Lung (tissue), 12 donors: ENCODE data around the gene TLE4. TPM values are rescaled to one million over a fixed set of nuclear protein-coding genes. Genes with fewer than 3 reads are reported as not detected.
"Not testable (repeated sequence)": the region's sequence is repeated elsewhere in the genome, so short reads cannot be mapped to it uniquely, and the experiment has no call there.

Experiments used
- ATAC-seq: fragments of 200-7000 bp; cut with Tn5 transposase; one replicate; pipeline ENCODE4 v1.9.1; 2020; ENCODE audit warnings: moderate number of reproducible peaks; ENCODE audit not compliant: insufficient read depth, low FRiP score
- DNase-seq, 3 donors: peaks; one replicate each; pipeline ENCODE4 v3.0.0-alpha.2; 2013 to 2017
- H3K27ac ChIP-seq, 2 donors: one replicate each; pipeline ENCODE4 v1.5.1; 2013; ENCODE audit warnings: mild to moderate bottlenecking in 2 of 2, moderate library complexity in 2 of 2, control low read depth in 1 of 2, inconsistent platforms in 1 of 2, low read depth in 1 of 2, low read length in 1 of 2
- H3K27me3 ChIP-seq, 3 donors: one replicate each; pipeline ENCODE4 v1.5.1; 2013; ENCODE audit warnings: low read length in 2 of 3; ENCODE audit not compliant: control insufficient read depth in 3 of 3, insufficient read depth in 3 of 3
- H3K36me3 ChIP-seq, 4 donors: one replicate each; pipeline ENCODE4 v1.5.1; 2013; ENCODE audit warnings: low read length in 4 of 4, mild to moderate bottlenecking in 1 of 4, moderate library complexity in 1 of 4; ENCODE audit not compliant: control insufficient read depth in 4 of 4, insufficient read depth in 4 of 4
- H3K4me1 ChIP-seq, 5 donors: one replicate each; pipeline ENCODE4 v1.5.1; 2013; ENCODE audit warnings: low read length in 5 of 5, mild to moderate bottlenecking in 2 of 5, moderate library complexity in 1 of 5; ENCODE audit not compliant: control insufficient read depth in 5 of 5, insufficient read depth in 5 of 5
- H3K4me3 ChIP-seq: one replicate; pipeline ENCODE4 v1.5.1; 2013; ENCODE audit warnings: mild to moderate bottlenecking, control low read depth, moderate library complexity
- H3K9ac ChIP-seq, 2 donors: one replicate each; pipeline ENCODE4 v1.5.1; 2013; ENCODE audit warnings: low read length in 2 of 2, control low read depth in 1 of 2; ENCODE audit not compliant: insufficient read depth in 1 of 2
- H3K9me3 ChIP-seq, 4 donors: one replicate each; pipeline ENCODE4 v1.5.1; 2013; ENCODE audit warnings: low read length in 3 of 4, mild to moderate bottlenecking in 1 of 4, moderate library complexity in 1 of 4; ENCODE audit not compliant: control insufficient read depth in 4 of 4, insufficient read depth in 3 of 4
- CTCF ChIP-seq: IDR thresholded peaks from 2 replicates; pipeline ENCODE4 v1.5.1; 2012; ENCODE audit warnings: mild to moderate bottlenecking; ENCODE audit errors: control extremely low read depth, extremely low read depth
- WGBS, 2 donors: extraction: QIAGEN DNeasy Blood & Tissue Kit; methylation state at CpG; one replicate each; pipeline ENCODE4 v1.1.7; 2013; 5-methylcytosine and 5-hydroxymethylcytosine counted together
- polyA plus RNA-seq, 2 donors: library from polyadenylated mRNA; stranded (reverse); fragments of 200-250 nt; gene quantifications; one replicate each; pipeline ENCODE4 v1.2.1, GENCODE V29; 2013
- total RNA-seq, 2 donors: library from RNA; depleted of rRNA in 1 of 2; stranded (reverse); fragments of >200 nt in 1 of 2; gene quantifications; one replicate each; pipeline ENCODE4 v1.2.1, GENCODE V29; 2014 to 2021
- donor health status: control.
- donor health status: control.
- donor health status: Bipolar disorder and iron deficiency.
- donor health status: healthy.
- donor health status: DM: yes; HTN: yes; CAD: no.

TLE4 gene
- total and polyA plus RNA-seq, 4 donors, result 6.1 to 44.1 (median 26.3) TPM

- Histone ChIP-seq H3K4me3 (no peak overlapping the region), H3K27me3 (peaks cover 0 to 3% (median 0%) of the 10 kb centered on the region in 3 donors), H3K27ac (no peak overlapping the region), H3K9ac (no peak overlapping the region), H3K9me3 (no peaks in the 10 kb centered on the region), H3K4me1 (peaks cover 0 to 13% (median 3%) of the 10 kb centered on the region in 5 donors), H3K36me3 (no peaks in the 10 kb centered on the region)
- DNase-seq (no peak), ATAC-seq (no peak)
- WGBS, 2 donors, result 96 to 97% methylated on average over 6 of the region's 6 CpGs
- TF ChIP-seq CTCF, result no peak
Observed at GRCh38 chr9:79744521-79744920, 172.8 kb downstream of the TLE4 start.

DNA sequence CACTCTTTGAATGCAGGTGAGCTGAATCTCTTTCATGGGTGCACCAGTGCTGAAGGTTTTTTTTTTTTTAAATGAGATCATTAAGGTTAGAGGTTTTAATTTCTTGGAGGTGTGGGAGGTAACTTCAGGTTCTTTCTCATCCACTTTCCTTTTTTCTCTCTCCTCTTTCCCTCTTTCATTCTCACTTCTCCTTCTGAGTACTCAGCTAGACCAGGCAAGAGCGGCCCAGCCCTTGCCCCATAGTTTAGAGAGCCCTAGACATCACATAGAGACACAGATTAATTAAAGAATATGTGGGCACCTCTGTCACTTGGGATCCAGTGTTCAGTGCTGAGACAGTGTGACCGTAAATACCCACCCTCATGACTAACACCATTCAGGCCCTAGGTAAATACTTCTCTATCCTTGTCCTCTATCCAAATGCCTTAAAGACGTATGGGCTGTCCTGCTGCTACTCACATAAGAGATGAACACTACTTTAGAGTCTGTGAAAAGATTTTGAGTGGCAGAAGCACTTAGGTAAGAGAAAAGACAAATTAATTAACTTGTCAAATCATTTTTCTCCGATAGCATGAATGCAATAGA lies 174.1 kb downstream of the TLE4 start:
- no peaks in the 10 kb centered on the region for H3K9me3 ChIP-seq
- no peak overlapping the region for H3K27ac ChIP-seq
- H3K27me3 ChIP-seq, result peaks cover 0 to 3% (median 0%) of the 10 kb centered on the region in 3 donors
- ATAC-seq (no peak), DNase-seq (no peak)
- H3K4me3 ChIP-seq, result no peak overlapping the region
- TF ChIP-seq CTCF, result no peak
- H3K9ac ChIP-seq, result no peak overlapping the region
- H3K4me1 ChIP-seq, result peaks cover 0 to 13% (median 3%) of the 10 kb centered on the region in 5 donors
- WGBS, 2 donors, result 92 to 94% methylated on average over 4 of the region's 4 CpGs
- H3K36me3 ChIP-seq, result no peaks in the 10 kb centered on the region

DNA sequence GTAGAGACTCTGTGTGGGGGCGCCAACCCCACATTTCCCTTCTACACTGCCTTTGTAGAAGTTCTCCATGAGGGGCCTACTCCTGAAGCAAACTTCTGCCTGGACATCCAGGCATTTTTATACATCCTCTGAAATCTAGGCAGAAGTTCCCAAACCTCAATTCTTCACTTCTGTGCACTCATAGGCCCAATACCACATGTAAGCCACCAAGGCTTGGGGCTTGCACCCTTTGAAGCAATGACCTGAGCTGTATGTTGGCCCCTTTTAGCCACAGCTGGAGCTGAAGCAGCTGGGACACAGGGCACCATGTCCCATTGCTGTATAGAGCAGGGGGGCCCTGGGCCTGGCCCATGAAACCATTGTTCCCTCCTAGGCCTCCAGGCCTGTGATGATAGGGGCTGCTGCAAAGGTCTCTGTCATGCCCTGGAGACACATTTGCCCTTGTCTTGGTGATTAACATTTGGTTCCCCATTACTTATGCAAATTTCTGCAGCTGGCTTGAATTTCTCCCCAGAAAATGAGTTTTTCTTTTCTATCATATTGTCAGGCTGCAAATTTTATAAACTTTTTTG lies 180.2 kb downstream of the TLE4 start:
- 95 to 97% methylated on average over 1 of the region's 1 CpG for WGBS, 2 donors

DNA sequence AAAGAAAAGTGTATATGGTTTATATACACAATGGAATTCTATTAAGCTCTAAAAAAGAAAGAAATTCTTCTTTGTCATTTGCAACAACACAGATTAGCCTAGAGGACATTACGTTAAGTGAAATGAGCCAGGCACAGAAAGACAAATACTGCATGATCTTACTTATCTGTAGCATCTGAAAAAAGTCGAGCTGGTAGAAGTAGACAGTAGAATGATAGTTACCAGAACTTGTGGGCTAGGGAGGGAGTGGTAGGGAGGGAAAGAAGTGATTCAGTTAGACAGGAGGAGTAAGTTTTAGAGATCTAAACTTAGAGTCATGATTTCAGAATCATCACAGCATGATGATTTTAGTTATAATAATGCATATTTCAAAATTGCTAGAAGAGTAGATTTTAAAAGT lies 184.6 kb downstream of the TLE4 start:
- Histone ChIP-seq H3K9ac (no peak overlapping the region), H3K27me3 (no peaks in the 10 kb centered on the region), H3K36me3 (no peaks in the 10 kb centered on the region), H3K27ac (no peak overlapping the region), H3K4me3 (no peak overlapping the region), H3K9me3 (peaks cover 0 to 5% (median 2%) of the 10 kb centered on the region in 4 donors), H3K4me1 (peaks cover 0 to 7% (median 0%) of the 10 kb centered on the region in 5 donors)
- WGBS, 2 donors, result 84% methylated on average over 2 of the region's 2 CpGs
- TF ChIP-seq CTCF, result no peak
- DNase-seq (no peak), ATAC-seq (no peak)

More for the DNA sequence above, 180.2 kb downstream of the TLE4 start:
- H3K27ac ChIP-seq, DNase-seq, H3K36me3 ChIP-seq, H3K27me3 ChIP-seq, H3K4me3 ChIP-seq, H3K9me3 ChIP-seq, ATAC-seq, H3K4me1 ChIP-seq, H3K9ac ChIP-seq: not testable (repeated sequence)
